GM12892 (cell line): ENCODE data around the gene MN1.

Source experiments
- DNase-seq: peaks from one replicate; pipeline ENCODE4 v3.0.0; 2011; ENCODE audit not compliant: insufficient read length
- FAIRE-seq: peaks from 2 replicates; lab custom pipeline; 2011; peaks lifted over from hg19 to GRCh38; lab: Jason Lieb, UNC
- POLR2A ChIP-seq: IDR thresholded peaks from 2 replicates; pipeline ENCODE4 v1.6.1; 2011; ENCODE audit warnings: low read depth, low read length, control low read depth
- POLR2AphosphoS5 ChIP-seq: IDR thresholded peaks from 2 replicates; pipeline ENCODE4 v1.6.1; 2011; ENCODE audit warnings: low read depth, low read length, control low read depth
- TAF1 ChIP-seq: IDR thresholded peaks from 2 replicates; pipeline ENCODE4 v1.6.1; 2011; ENCODE audit warnings: low read depth, mild to moderate bottlenecking, control low read depth, low read length, borderline replicate concordance

MN1 gene

GRCh38 chr22:27784120-27784475, 17.5 kb downstream of the MN1 start:
- FAIRE-seq = no peak
- TF ChIP-seq TAF1 (no peak), POLR2AphosphoS5 (no peak), POLR2A (no peak)
- no peak for DNase-seq

- TF ChIP-seq POLR2AphosphoS5 = no peak
- no peak for TF ChIP-seq TAF1
- no peak for TF ChIP-seq POLR2A
- DNase-seq (no peak), FAIRE-seq (no peak)
These were observed 18.0 kb downstream of the MN1 start for GRCh38 chr22:27783436-27784119.

DNA sequence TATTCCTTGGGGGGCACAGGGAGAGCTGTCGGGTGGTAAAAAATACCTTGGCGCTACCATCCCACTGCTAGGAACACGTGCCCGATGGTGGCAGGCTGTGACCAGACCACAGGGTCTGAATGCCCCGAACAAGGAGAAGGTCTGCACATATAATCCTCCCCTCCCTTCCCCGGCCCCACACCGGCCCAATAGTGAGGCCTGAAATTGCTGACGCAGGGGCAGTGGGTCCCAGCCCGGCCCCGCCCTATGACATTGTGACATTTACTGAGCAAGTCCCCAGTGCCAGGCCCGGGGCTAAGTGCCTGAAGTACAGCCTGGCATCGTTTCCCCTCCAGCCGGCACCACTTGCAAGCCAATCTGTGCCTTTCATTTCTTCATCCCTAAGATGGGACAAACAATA, 19.5 kb downstream of the MN1 start:
- TF ChIP-seq TAF1 (no peak), POLR2AphosphoS5 (no peak), POLR2A (no peak)
- DNase-seq (no peak), FAIRE-seq (no peak)

- DNase-seq = no peak
These were observed 21.4 kb downstream of the MN1 start for GRCh38 chr22:27780161-27780575.

GRCh38 chr22:27779643-27780042, 21.9 kb downstream of the MN1 start:
- FAIRE-seq (no peak), DNase-seq (no peak)
- TF ChIP-seq POLR2AphosphoS5 (no peak), TAF1 (no peak), POLR2A (no peak)

More at GRCh38 chr22:27780161-27780575, 21.4 kb downstream of the MN1 start:
- no peak for FAIRE-seq
- no peak for TF ChIP-seq POLR2A
- no peak for TF ChIP-seq TAF1

DNA sequence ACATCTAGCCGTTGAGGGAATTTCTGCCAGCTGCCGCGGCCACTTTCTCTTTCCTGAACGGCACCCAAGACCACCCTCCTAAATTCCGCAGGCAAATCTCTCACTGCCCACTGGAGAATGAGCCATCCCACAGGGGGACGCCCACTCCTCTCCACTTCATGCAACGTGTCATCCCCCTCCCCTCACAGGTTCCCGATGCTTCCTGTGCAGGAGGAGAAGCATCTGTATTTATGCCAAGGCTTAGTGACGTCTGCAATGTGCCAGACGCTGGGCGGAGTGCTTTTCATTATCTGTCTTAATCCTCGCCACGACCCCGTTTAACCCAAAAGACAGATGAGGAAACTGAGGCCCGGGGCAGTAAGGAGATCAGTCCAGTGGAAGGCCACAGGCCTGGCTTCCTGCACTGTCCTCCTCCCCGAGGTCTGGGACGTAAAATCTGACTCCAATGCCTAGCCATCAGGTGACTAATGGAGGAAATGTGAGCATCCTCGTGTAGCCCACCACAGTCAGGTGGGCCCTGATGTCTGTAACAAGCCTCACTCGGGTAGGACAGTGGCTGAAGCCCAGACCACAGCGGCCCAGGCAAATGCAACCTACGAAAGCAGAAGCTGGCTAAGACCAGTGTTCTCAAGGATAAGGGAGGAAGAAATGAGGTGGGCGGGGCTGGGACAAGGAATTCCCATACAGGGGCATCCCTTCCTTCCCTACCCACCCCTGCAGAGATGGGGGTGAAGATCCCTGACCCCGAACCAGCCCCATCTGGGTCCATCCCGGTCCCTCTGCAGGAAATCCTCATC, 23.1 kb downstream of the MN1 start:
- DNase-seq (no peak), FAIRE-seq (no peak)
- TF ChIP-seq POLR2AphosphoS5 = no peak
- TF ChIP-seq POLR2A = no peak
- no peak for TF ChIP-seq TAF1

DNA sequence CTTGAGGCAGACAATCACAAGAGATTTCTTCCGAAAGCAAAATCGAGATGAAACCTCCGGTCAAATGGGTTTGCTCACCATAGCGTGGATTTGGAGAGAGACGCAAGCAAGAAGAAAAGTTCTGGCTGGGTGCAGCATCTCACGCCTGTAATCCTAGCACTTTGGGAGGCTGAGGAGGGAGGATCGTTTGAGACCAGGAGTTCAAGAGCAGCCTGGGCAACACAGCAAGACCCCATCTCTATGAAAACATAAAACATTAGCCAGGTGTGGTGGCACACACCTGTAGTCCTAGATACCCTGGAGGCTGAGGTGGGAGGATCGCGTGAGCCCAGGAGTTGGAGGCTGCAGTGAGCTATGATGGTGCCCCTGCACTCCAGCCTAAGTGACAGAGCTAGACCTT, 24.4 kb downstream of the MN1 start:
- FAIRE-seq = no peak

DNA sequence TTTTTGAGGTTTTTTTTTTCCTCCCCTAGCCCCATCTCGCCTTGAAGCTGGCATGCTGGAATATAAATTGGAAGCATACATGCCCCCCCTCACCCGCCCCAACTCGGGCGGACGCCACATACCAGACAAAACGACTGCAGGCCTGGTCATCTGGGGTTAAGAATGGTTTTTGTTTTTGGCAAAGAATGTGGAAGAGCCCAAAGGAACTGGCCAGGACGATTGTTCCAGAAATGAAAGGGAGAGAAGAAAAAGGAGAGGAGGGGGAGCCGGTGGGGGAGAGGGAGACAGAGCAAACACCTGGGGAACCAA, 25.0 kb downstream of the MN1 start:
- TF ChIP-seq POLR2AphosphoS5 (no peak), POLR2A (no peak), TAF1 (no peak)
- DNase-seq = no peak
- FAIRE-seq = no peak

More for the DNA sequence above, 24.4 kb downstream of the MN1 start:
- TF ChIP-seq POLR2A (no peak), POLR2AphosphoS5 (no peak), TAF1 (no peak)
- no peak for DNase-seq

GRCh38 chr22:27775758-27776649, 25.6 kb downstream of the MN1 start:
- no peak for FAIRE-seq
- TF ChIP-seq TAF1 = no peak
- no peak for DNase-seq

DNA sequence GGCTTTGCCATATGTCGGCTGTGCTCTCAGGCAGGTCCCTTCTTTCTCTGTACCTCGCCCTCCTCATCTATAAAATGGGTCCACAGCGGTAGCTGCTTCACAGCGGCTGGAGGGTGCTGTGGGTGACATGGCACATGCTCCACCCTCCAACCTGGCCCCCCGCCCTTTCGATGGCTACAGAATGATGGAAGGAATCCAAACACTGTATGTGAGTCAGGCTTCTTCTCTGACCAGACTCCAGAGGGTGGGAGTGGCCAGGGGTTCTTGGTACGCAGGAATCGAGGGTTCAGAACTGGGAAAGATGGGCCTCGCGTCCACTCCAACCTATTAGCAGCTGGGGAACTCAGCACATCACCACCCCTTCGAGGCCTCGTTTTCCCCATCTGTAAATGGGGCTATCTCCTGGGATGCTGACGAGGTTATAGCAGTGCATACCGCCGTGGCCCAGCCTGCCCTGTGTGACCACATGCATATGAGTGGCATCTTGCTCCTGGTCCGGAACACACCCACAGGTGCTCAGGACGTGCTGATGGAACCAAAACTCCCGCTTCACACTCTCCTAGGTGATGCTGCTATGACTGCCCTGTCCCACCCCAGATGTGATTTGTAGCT, 26.4 kb downstream of the MN1 start:
- TF ChIP-seq POLR2A (no peak), POLR2AphosphoS5 (no peak)
- DNase-seq = no peak
- no peak for FAIRE-seq

- DNase-seq = no peak
- no peak for TF ChIP-seq TAF1
- no peak for TF ChIP-seq POLR2AphosphoS5
- no peak for TF ChIP-seq POLR2A
- no peak for FAIRE-seq
These were observed 27.4 kb downstream of the MN1 start for GRCh38 chr22:27774200-27774599.
